ENCODE measurements around the gene CYP3A5. TPM values are rescaled to one million over a fixed set of nuclear protein-coding genes. Genes with fewer than 3 reads are reported as not detected.
"Not testable (repeated sequence)": the region's sequence is repeated elsewhere in the genome, so short reads cannot be mapped to it uniquely, and the experiment has no call there.

CYP3A5 gene
- total and polyA plus RNA-seq, 12 donors: 4.1 to 92.7 (median 39.6) TPM

DNA sequence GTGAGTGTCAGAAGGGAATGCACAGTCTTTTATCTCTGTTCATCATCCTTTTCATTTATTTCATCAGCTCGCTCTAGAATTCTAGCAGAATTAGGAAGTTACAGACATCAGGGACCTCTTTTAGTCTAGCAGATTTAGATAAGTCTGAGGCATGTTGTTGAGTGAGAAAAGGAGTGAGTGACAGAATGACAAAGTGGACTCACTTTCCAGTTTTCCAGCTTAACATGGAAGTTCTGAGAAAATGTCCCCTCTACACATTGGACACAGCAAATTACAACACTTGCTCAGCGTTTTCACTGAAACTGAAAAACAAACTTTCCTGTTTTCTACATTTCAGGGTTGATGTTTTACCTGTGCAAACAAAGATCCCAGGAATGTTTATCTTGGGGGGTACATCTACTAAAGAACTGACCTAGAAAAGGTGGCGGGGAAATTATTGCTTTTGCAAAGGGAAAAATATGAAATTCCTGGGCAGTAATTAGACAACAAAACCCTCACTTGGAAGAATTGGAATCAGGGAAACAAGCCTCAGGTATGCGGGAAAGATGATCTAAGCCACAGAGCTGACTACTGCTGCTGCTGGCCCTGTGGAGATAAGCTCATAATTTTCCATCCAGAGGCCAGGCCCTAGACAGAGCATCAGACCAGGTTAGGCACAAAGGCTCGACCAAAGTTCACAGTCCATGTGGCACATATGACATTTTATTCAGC lies 14.6 kb upstream of the CYP3A5 start:
- Histone ChIP-seq H3K27me3 (no peaks in the 10 kb centered on the region), H3K27ac (no peak overlapping the region), H3K9me3 (replicated peaks in 1 of 3) (no peaks in the 10 kb centered on the region), H3K36me3 (replicated peaks in 1 of 2) (no peaks in the 10 kb centered on the region), H3K4me1 (replicated peaks in 1 of 2) (no peaks in the 10 kb centered on the region), H3K4me3 (no peak overlapping the region)
- WGBS, 4 donors: 84 to 94% (median 90%) methylated on average over 5 of the region's 5 CpGs
- intact Hi-C loops (cut with DNase I): no loop called here
- TF ChIP-seq, protein P1, sequence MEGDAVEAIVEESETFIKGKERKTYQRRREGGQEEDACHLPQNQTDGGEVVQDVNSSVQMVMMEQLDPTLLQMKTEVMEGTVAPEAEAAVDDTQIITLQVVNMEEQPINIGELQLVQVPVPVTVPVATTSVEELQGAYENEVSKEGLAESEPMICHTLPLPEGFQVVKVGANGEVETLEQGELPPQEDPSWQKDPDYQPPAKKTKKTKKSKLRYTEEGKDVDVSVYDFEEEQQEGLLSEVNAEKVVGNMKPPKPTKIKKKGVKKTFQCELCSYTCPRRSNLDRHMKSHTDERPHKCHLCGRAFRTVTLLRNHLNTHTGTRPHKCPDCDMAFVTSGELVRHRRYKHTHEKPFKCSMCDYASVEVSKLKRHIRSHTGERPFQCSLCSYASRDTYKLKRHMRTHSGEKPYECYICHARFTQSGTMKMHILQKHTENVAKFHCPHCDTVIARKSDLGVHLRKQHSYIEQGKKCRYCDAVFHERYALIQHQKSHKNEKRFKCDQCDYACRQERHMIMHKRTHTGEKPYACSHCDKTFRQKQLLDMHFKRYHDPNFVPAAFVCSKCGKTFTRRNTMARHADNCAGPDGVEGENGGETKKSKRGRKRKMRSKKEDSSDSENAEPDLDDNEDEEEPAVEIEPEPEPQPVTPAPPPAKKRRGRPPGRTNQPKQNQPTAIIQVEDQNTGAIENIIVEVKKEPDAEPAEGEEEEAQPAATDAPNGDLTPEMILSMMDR (IDR thresholded peaks at IDR 0.05): no peak
- TF ChIP-seq POLR2A (IDR thresholded peaks at IDR 0.05): no peak
- DNase-seq: no peak

DNA sequence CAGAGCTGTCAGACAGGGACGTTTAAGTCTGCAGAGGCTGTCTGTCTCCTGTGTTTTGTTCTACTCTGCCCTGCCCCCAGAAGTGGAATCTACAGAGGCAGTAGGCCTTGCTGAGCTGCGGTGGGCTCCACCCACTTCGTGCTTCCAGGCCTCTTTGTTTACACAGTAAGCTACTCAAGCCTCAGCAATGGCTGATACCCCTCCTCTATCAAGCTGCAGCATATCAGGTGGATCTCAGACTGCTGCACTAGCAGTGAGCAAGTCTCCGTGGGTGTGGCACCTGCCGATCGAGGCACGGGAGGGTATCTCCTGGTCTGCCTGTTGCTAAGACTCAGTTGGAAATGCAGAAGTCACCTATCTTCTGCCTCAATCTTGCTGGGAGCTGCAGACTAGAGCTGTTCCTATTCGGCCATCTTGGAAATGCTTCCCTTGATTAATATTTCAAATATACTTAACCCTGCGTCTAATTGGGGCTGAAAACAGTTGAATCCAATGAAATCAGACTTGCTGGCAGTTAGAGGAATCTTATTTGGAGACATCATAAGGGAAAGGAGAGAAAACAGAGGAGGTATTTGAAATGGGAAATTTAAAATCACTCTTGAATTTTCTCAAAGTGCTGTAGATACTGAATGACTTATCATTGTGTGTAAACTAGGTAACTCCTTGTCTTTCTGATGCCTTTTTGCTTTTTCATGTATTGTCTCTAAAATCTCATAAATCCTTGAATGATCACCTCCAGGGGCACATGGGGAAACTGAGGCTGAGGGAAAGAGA lies 13.8 kb upstream of the CYP3A5 start:
- DNase-seq: no peak
- Histone ChIP-seq H3K9me3 (replicated peaks in 1 of 3) (no peaks in the 10 kb centered on the region), H3K36me3 (replicated peaks in 1 of 2) (no peaks in the 10 kb centered on the region), H3K4me1 (replicated peaks in 1 of 2) (no peaks in the 10 kb centered on the region), H3K27me3 (no peaks in the 10 kb centered on the region), H3K27ac (no peak overlapping the region), H3K4me3 (no peak overlapping the region)
- 64 to 72% (median 70%) methylated on average over 8 to 9 of the region's 9 CpGs for WGBS, 4 donors
- TF ChIP-seq, protein P1 (IDR thresholded peaks at IDR 0.05): no peak
- TF ChIP-seq POLR2A (IDR thresholded peaks at IDR 0.05): no peak
- intact Hi-C loops (cut with DNase I): no loop called here

DNA sequence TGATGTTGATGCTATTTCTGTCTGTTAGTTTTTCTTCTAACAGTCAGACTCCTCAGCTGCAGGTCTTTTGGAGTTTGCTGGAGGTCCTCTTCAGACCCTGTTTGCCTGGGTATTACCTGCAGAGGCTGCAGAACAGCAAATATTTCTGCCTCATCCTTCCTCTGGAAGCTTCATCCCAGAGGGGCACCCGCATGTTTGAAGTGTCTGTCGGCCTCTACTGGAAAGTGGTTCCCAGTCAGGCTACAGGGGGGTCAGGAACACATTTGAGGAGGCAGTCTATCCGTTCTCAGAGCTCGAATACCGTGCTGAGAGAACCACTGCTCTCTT lies 13.3 kb upstream of the CYP3A5 start:
- Histone ChIP-seq H3K9me3 (replicated peaks in 1 of 3) (no peaks in the 10 kb centered on the region), H3K27me3 (no peaks in the 10 kb centered on the region), H3K36me3 (replicated peaks in 1 of 2) (no peaks in the 10 kb centered on the region), H3K4me1 (replicated peaks in 1 of 2) (no peaks in the 10 kb centered on the region), H3K4me3 (no peak overlapping the region), H3K27ac (no peak overlapping the region)
- intact Hi-C loops (cut with DNase I): no loop called here
- WGBS, 4 donors: 68 to 71% methylated on average over 5 of the region's 5 CpGs; no CpG with 5 or more reads in 2 of the 4 donors
- TF ChIP-seq, protein P1 (IDR thresholded peaks at IDR 0.05): no peak
- no peak for TF ChIP-seq POLR2A (IDR thresholded peaks at IDR 0.05)
- DNase-seq: no peak

DNA sequence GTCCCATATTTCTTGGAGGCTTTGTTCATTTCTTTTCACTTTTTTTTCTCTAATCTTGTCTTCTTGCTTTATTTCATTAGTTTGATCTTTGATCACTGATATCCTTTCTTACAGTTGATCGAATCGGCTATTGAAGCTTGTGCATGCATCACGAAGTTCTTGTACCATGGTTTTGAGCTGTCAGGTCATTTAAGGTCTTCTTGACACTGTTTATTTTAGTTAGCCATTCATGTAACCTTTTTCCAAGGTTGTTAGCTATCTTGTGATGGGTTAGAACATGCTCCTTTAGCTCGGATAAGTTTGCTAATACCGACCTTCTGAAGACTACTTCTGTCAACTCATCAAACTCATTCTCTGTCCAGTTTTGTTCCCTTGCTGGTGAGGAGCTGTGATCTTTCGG lies 12.8 kb upstream of the CYP3A5 start:
- H3K4me3 ChIP-seq; DNase-seq; H3K4me1 ChIP-seq (replicated peaks in 1 of 2); H3K27ac ChIP-seq; intact Hi-C loops (cut with DNase I); H3K36me3 ChIP-seq (replicated peaks in 1 of 2); H3K9me3 ChIP-seq (replicated peaks in 1 of 3); H3K27me3 ChIP-seq: not testable (repeated sequence)
- 83 to 85% (median 84%) methylated on average over 6 of the region's 6 CpGs for WGBS, 4 donors

DNA sequence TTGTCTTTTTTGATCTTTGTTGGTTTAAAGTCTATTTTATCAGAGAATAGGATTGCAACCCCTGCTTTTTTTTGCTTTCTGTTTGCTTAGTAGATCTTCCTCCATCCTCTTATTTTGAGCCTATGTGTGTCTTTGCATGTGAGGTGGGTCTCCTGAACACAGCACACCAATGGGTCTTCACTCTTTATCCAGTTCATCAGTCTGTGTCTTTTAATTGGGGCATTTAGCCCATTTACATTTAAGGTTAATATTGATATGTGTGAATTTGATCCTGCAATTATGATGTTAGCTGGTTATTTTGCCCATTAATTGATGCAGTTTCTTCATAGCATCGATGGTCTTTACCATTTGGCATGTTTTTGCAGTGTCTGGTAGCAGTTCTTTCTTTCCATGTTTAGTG lies 11.9 kb upstream of the CYP3A5 start:
- 89 to 100% (median 97%) methylated on average over 1 of the region's 1 CpG for WGBS, 4 donors
- intact Hi-C loops (cut with DNase I); H3K36me3 ChIP-seq (replicated peaks in 1 of 2): not testable (repeated sequence)

DNA sequence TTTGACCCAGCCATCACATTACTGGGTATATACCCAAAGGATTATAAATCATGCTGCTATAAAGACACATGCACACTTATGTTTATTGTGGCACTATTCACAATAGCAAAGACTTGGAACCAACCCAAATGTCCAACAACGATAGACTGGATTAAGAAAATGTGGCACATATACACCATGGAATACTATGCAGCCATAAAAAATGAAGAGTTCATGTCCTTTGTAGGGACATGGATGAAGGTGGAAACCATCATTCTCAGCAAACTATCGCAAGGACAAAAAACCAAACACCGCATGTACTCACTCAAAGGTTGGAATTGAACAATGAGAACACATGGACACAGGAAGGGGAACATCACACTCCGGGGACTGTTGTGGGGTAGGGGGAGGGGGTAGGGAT lies 11.1 kb upstream of the CYP3A5 start:
- WGBS, 4 donors: 91 to 99% (median 96%) methylated on average over 3 to 4 of the region's 4 CpGs
- H3K9me3 ChIP-seq (replicated peaks in 1 of 3); H3K27me3 ChIP-seq; H3K27ac ChIP-seq; H3K4me3 ChIP-seq; H3K4me1 ChIP-seq (replicated peaks in 1 of 2); H3K36me3 ChIP-seq (replicated peaks in 1 of 2); intact Hi-C loops (cut with DNase I); DNase-seq: not testable (repeated sequence)

More for the DNA sequence above, 11.9 kb upstream of the CYP3A5 start:
- H3K4me1 ChIP-seq (replicated peaks in 1 of 2); H3K27ac ChIP-seq; H3K9me3 ChIP-seq (replicated peaks in 1 of 3); H3K4me3 ChIP-seq; DNase-seq; H3K27me3 ChIP-seq: not testable (repeated sequence)

DNA sequence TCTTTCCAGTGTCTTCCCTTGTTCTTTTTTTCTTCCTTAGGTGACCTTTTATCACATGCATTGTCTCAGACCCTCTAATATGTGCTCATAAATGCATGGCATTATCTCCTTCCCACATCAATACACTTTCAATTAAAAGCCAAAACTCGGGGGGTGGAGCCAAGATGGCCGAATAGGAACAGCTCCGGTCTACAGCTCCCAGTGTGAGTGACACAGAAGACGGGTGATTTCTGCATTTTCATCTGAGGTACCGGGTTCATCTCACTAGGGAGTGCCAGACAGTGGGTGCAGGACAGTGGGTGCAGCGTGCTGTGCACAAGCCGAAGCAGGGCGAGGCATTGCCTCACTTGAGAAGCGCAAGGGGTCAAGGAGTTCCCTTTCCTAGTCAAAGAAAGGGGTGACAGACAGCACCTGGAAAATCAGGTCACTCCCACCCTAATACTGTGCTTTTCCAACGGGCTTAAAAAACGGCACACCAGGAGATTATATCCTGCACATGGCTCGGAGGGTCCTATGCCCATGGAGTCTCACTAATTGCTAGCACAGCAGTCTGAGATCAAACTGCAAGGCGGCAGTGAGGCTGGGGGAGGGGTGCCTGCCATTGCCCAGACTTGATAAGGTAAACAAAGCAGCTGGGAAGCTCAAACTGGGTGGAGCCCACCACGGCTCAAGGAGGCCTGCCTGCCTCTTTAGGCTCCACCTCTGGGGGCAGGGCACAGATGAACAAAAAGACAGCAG lies 6.2 kb upstream of the CYP3A5 start:
- intact Hi-C loops (cut with DNase I); H3K4me3 ChIP-seq; H3K9me3 ChIP-seq (replicated peaks in 1 of 3); H3K36me3 ChIP-seq (replicated peaks in 1 of 2); DNase-seq; H3K27me3 ChIP-seq; H3K27ac ChIP-seq; H3K4me1 ChIP-seq (replicated peaks in 1 of 2): not testable (repeated sequence)
- WGBS, 4 donors: 91 to 95% (median 91%) methylated on average over 13 to 14 of the region's 14 CpGs

All from adrenal gland (tissue), 12 donors.